NK-92 treated with Interleukin-12 subunit alpha and Interleukin-12 subunit beta, amount 100 ng/mL, for 24 hours (cell line): ENCODE data around the gene PICALM.
"Not testable (repeated sequence)": the region's sequence is repeated elsewhere in the genome, so short reads cannot be mapped to it uniquely, and the experiment has no call there.

Source experiments
- DNase-seq: peaks from one replicate; lab custom pipeline; 2025; lab: John Stamatoyannopoulos, UW

Gene PICALM

DNA sequence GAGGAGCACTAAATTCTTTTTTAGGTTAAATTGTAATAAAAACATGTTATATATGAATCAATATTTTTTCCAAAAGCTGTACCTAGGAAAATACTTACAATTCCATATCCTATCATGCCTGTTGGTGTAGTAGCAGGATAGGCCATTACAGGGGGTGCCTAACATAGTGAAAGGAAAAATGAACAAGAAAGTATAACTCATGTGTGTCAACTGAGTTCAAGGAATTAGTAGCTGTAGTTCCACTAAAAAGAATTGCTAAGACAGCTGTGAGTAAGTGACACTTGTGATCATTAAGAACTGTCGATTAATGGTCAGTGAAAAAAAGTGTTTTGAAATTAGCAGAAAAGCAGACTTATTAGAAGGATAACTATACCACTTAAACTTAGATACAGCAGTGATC, 92.4 kb downstream of the PICALM start:
- DNase-seq, result no peak

DNA sequence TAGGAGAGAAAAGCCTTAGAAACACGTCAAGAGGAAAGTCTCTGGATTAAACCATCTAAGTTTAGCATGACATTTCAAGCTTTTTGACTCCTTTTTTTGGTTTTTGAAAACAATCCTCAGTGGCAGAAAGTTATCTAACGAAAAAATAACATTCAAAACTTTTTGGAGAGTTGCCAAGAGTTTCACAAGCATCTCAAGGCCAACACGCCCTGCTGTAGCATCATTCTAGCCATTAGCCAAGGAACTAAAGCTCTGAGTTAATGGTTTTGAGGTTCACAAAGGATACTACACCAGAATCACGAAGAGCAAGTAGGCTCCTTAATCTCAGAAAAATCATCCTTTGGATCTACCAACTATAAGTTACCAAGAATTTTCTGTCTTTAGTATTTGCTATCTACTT, 94.8 kb downstream of the PICALM start:
- no peak for DNase-seq

DNA sequence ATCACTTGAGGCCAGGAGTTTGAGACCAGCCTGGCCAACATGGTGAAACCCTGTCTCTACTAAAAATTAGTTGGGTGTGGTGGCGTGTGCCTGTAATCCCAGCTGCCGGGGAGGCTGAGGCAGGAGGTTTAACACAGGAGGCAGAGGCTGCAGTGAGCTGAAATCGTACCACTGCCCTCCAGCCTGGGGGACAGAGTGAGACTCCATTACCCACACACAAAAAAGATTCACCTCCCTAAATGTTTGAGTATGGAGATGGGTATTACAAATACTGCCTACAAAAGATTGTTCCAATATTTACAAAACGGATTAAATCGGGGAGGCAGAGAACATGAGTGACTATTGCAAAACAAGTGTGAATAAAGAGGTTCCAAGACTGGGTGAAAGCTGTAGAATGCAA, 98.3 kb downstream of the PICALM start:
- no peak for DNase-seq

DNA sequence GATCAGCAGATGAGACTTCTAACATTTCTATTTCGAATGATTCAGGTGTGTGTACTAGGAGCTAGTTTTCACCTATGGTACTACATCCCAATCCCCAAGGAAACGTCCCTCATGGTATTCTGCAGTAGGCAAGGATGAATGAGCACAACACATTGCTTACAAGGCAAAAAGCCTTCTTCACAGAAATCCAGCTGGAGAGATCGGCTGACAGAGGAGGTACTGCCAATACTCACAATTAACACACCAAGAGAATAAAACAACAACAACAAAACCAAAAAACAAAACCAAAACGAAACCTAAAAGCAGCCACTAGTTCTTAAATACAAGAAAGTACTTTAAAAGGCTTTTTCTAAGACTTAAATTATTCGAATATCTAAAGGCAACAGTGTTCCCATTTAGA, 101.4 kb downstream of the PICALM start:
- DNase-seq, result no peak

DNA sequence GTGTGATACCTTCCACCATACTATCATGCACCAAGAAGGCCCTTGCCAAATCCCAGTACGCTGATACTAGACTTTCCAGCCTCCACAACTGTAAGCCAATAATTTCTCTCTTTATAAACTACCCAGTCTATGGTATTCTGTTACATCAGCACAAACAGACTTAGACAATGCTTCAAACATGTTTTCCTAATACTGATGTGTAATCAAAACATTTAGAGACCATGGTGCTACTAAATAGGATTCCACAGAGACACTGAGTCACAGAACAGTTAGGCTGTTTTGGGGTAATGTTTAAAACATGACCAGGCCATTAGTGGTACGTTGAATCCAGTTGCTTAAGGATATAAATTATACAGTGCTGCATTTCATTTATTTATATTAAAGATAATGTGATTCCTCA, 103.7 kb downstream of the PICALM start:
- DNase-seq, result no peak

DNA sequence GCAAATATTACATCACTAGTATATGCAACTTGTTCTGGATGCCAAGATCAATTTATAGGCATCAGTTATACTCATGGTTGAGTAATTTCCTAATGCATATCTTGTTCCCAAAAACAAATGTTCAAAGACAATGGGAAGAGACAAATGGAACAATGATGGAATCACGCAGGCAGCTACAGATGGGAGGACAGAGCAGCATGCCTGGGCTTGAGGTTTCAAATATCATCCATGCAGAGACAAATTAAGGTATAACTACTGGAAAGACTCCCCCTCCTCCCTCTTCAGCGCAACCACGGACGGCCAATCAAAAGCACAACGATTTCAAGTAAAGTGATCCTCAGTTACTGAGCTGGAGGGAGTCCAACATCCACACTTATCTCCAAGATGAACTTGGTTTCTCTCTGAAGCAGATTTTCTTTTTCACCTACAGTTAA, 106.9 kb downstream of the PICALM start:
- no peak for DNase-seq

DNA sequence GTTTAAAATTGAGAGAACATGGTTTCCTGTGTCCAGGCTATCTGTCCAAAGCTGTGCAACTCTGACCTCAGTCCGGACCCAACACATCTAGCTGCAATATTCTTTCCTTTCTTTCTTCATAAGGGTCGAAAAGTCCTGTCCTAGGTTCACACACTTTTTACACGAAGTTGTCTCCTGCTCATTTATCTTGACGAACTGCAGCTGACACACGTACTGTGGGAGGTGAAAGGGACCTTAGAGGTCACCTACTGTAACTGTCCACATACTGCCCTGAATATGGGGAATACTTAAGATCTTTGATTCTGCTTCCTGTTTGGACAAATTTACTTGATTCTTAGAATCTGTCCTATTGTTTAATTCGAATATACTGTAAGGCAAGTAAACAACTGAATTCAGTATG, 107.8 kb downstream of the PICALM start:
- DNase-seq, result no peak

DNA sequence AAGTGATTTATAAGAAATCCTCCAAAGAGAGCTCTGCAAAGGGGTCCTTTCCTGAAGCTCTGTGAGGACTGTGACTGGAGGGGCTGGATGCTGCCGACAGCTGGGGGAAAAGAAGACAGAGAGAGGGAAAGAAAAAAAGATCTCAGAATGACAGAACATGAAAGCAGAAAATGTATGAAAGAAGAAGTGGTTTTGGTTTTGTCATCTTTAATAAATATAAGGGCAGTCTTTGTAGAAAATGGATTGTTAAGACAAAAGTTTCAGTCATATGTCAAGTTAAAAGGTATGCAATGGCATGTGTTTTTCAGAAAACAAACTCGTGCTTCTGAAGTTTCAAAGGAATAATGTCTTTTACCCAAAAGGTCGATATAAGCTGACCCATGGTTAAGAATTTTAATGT, 108.2 kb downstream of the PICALM start:
- no peak for DNase-seq

DNA sequence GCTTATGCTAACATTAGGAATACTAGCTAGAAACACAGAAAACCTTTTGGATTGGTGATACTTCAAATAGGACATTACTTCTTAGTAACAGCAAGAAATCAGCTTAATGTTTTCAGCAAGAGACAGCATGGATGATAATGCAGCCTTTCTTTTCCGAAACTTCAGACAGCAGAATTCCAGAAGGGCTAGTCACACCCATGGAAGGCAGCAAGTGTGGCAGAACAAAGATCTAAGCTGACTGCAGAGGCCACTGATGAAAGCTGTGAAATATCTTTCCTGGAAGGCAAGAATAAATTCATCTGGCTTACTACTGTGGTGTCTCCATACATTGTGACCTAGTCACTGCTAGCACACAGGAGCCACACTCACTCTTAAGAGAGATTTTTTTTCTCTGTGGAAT, 113.4 kb downstream of the PICALM start:
- no peak for DNase-seq

DNA sequence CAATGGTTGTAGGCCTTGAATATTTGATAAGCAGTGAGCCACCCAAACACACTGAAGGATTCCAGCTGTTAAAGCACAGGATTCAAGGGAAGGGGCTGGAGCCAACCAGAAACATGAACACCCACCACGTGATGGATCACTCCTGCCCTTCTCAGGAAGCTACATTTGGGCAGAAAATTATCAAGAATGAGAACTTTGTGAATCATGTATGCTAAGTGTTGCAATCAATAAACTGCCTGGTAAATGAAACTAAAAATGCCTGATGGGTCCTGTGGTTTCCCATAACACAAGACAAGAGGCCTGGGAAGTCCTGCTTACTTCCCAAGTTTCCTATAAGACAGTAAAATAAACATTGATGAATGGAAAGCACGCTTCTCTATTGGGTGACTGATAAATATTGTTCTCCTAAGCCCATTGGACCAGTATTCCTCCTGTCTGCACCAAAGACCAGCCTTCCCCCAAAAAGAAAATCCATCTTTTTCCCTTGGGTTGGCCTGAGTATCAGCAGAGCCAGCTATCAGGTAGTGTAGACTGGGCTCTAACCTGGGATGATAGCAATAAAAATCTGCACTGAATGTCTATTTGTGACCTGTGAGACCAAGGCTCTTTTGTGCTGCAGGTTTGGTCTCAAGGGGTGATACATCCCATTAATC, 115.3 kb downstream of the PICALM start:
- no peak for DNase-seq

DNA sequence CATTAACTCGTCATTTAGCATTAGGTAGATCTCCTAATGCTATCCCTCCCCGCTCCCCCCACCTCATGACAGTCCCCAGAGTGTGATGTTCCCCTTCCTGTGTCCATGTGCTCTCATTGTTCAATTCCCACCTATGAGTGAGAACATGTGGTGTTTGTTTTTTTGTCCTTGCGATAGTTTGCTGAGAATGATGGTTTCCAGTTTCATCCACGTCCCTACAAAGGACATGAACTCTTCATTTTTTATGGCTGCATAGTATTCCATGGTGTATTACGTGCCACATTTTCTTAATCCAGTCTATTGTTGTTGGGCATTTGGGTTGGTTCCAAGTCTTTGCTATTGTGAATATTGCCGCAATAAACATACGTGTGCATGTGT, 116.8 kb downstream of the PICALM start:
- DNase-seq, result not testable (repeated sequence)

DNA sequence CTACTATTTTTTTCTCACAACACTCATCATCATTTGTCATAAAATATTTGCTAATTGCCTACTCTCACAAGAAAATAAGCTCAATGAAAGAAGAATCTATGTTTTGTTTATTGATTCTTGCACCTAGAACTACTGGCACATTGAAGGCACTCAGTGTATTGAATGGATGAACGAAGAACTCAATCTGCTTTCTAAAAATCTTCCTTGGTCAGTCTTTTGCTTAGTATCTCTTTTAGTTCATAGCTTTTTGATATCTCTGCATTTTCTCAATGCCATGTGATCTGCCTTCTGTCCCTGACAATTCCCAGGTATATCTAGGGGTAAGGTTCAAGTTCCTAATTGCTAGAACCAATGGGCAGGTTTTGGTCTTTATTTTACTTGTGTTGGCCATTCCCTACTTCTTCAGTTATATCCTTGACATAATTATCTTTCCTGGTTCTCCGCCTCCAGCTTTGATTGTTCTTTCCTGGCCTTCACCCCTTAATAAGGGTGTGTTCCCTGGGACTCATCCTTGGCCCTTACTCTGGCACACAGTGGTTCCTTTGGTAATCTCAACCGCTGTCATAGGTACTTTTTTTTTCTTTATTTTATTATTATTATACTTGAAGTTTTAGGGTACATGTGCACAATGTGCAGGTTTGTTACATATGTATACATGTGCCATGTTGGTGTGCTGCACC, 117.3 kb downstream of the PICALM start:
- no peak for DNase-seq

DNA sequence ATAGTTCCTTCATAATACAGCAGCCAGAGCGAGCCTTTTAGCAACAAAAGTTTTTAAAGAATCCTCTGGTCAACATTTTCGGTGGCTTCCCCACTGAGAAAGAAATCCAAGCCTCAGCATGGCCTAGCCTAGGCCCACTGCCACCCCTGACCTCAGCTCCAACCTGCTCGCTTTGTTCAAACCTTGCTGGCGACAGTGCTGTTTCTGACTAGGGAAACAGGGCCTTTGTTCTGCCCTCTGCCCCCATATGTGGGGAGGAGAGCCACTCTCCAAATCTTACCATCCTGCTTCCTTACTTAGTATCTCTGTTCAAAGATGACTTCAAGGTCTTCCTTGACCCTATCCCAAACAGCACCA, 117.9 kb downstream of the PICALM start:
- DNase-seq, result no peak

DNA sequence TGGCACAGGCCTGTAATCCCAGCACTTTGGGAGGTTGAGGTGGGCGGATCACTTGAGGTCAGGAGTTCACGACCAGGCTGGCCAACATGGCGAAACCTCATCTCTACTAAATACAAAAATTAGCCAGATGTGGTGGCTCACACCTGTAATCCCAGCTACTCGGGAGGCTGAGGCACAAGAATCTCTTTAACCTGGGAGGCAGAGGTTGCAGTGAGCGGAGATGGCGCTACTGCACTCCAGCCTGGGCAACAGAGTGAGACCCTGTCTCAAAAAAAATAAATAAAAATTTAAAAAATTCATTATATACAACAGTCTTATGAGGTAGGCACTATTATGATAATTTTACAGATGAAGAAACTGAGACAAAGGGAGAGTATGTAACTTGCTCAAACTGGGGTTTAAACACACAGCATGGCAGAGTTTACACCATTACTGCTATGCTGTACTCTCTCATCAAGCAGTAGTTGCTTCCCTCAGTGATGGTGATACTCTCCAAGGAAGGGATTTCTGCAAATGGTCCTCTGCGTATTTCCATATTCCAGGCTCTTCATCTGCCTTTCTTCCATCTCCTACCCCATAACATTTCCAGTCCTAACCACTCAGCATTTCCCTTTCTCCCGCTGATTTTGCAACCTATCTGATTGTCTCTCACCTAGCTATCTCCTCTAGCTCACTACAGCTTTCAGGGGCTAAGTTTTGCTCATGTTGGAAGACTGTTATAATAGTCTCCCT, 118.4 kb downstream of the PICALM start:
- DNase-seq, result no peak

DNA sequence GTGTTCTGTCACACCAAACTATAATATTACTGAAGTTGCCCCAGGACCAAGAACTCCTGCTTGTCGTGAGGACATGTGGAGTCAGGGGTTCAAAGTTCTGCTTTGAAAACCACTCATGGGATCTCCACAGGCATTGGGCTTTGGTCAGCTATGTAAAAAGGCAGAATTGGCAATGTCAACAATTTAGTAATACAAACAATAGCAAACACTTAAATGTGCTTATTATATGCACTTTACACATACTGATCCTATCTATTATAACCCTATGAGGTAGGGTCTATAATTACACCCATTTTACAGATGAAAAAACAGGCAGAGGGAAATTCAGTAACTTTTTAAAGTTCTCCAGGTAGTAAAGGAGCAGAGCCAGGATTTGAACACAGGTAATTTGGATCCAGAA, 119.1 kb downstream of the PICALM start:
- no peak for DNase-seq

DNA sequence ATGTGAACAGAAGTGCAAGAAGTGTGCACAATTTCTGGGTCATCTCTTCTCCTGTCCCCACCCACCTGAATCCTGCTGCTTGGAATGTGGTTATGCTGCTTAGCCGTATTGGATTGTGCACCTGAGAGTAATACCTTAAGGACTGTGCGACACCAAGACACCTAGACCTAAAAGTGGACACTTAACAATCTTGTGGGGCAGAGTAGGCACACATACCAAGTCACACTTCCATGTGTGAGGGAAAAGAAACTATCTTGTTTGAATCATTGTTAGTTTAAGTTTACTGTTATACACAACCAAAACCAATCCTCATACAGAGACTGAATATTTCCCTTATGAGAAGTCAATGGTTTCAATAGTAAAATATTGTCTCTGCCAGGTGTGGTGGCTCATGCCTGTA, 120.0 kb downstream of the PICALM start:
- DNase-seq, result no peak

DNA sequence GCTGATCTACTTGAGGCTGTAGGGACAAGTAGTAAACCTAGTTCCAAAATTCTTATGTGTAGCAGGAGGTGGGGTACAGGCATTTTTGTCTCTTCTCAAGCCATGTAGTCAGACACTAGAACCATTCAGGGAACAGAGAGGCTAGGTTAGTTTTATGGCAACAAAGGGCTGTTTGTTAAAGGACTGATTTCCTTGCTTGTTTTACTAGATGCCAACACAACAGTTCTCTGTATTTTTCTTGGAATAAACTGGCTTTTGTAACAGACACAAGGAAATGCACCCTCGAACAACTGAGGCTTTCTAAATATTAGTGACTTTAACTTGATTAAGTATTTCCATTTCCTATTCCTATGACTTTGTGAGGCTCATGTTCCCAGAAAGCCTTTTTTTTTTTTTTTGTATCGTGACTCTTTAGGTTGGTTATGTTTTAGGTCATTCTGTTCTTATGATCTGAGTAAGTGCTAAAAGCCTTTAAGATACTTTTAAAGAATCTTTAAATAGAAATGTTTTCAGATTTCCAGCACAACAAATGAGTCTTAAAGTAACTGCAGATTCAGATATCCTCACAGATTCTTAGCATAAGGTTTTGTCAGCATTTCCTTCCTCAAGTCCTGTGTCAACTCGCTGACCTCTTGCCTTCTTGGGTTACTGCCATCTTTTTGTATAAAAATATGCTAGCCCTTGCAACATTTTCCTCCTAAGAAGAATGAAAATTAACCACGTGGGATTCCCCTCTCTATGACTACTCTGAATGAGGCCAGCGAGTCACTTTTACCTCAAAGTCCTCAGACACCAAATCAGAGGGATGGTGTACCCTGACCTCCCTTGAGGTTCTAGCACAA, 121.2 kb downstream of the PICALM start:
- peak; percentile 23 for DNase-seq

DNA sequence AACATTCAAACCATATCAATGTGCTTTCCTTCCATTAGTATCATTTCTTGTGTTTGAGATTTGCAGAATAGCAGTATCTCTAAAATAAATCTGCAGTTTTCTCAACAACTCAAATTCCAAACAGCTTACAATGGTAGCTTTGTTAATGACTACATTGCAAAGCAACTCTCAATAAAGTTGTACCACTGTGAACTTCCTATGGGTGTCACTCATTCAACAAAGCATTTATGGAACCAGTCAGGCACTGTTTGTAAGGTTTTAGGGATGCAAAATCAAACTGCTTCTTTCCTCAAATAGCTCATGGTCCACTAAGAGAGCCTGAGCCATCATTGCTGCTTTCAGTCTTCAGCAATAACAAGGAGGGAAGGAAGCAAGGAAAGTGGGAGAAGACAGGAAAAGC, 122.7 kb downstream of the PICALM start:
- no peak for DNase-seq

DNA sequence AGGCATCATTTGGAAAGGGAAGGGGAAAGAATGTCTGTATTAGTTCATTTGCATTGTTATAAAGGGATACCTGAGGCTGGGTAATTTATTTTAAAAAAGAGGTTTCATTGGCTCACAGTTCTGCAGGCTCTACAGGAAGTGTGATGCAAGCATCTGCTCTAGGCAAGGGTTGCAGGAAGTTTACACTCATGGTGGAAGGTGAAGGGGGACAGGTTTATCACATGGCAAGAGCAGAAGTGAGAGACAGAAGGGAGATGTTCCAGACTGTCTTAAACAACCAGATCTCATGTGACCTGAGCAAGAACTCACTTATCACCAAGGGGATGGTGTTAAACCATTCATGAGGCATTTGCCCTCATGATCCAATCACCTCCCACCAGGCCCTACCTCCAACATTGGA, 123.1 kb downstream of the PICALM start:
- DNase-seq, result no peak

DNA sequence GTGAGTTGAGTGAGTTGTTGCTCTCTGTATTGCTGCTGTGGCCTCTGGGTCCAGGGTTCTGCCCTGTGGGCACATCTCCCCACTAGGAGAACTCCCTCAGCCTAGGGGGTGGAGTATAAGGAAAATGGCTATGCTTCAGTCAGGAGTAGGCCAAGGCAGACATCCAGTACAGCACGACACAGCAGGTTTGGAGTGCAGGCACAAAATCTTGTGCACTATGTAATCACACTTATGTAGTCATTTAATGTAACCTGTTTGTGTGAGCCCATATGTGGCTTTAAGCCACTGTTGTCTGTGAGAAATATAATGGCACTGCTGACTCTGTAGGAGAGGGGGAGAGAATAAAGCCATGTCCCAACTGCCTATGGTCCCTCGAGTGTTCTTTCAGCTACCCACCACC, 123.6 kb downstream of the PICALM start:
- no peak for DNase-seq

DNA sequence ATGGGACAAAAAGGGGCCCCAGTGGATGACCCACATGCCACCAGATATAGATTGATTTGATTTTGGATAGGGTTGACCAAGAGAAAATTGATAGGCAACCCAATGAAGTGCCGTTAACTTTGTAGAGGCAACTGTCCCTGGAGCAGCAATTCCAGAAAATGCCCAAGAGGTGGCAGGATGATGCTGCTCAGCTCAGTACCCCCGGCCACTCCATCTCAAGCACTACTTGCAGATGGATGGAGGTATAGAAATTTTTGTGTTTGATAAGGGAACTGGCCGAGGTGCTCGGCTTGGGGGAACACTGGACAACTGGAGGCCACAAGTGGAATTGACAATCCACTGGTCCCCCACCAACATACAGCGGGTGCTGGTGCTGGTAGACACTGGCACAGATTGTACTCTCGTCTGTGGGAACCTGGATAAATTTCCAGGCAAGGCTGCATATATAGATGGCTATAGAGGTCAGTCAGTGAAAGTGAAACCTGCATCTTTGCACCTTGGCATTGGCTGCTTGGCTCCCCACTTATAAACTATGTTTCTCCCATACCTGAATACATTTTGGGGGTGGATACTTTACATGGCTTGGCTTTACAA, 127.4 kb downstream of the PICALM start:
- DNase-seq, result no peak
